ENCODE measurements around the gene CECR2. TPM values are rescaled to one million over a fixed set of nuclear protein-coding genes. Genes with fewer than 3 reads are reported as not detected.

Gene CECR2
- total and polyA plus RNA-seq, 12 donors: 1.1 to 9.1 (median 6.3) TPM

DNA sequence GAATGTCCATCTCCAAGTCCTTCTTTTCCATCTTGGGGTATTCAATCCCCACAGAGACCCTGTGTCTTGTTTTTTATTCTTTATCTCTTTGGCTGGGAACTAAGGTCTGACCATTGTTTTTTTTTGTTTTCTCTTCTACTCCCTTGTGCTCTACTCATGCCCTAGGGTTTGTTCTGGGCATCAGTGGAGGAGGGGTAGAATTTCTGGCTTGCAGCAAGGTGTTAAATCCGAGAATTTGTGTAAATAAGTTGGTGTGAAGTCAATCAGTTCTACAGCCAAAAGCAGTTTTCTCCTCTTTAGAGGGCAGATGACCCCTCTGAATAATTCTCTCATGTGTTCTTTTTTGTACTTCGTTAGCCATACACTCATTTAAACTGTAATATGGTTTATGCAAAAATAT is 10.7 kb downstream of the CECR2 start:
- Histone ChIP-seq H3K9me3 (peaks cover 0 to 14% (median 6%) of the 10 kb centered on the region in 11 donors), H3K27ac (peak overlapping the region in 4 of 10 donors; percentile 9 to 58 (median 40)), H3K4me1 (peaks cover 0 to 36% (median 26%) of the 10 kb centered on the region in 9 donors), H3K27me3 (no peaks in the 10 kb centered on the region), H3K36me3 (no peaks in the 10 kb centered on the region), H3K4me3 (no peak overlapping the region)
- DNase-seq (no peak), ATAC-seq (no peak)
- TF ChIP-seq CTCF (IDR thresholded peaks at IDR 0.05): no peak
- WGBS, 2 donors: 60 to 64% methylated on average over 2 of the region's 2 CpGs
- intact Hi-C loops (cut with DNase I): loop anchor here in 2 of 10 donors (10.0 kb wide), 3 partner anchors 95 to 185 kb away; no protein-coding TSS in a partner anchor

DNA sequence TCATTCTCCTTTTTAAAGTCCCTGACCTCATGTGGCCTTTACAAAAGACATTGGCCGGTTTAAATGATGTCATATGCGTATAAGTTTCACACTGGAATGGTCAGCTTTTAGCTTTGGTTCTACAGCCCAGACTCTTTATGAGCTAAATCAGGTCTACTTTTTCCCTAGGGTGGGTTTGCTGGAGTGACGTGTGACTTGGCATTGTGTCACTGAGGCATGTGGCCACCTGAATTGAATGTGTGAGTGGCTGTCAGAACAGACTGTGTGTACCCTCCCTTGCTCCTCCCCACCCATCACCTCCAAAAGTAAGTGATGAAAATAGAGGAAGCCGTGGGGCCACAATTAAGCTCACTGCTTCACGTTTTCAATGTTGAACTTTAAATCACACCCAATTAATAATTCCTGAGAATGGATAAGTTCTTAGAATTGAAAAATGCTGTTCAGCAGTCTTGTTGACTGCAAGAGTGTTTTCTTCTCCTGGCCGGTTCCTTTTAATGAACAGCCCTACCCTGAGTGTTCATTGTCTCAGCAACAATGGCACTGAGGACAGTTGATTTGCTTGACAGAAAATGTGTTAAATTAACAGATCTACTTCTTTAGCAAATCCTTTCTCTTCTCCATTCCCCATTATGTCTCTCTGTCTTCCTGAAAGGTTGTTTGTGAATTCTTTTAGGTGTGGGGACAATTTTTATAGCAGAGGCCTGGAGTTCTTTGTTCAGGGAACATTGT is 11.3 kb downstream of the CECR2 start:
- peaks cover 0 to 34% (median 26%) of the 10 kb centered on the region in 9 donors for H3K4me1 ChIP-seq
- intact Hi-C loops (cut with DNase I): no loop called here
- no peaks in the 10 kb centered on the region for H3K27me3 ChIP-seq
- TF ChIP-seq CTCF (IDR thresholded peaks at IDR 0.05): no peak
- H3K27ac ChIP-seq: peak overlapping the region in 4 of 10 donors; percentile 9 to 58 (median 26)
- no peaks in the 10 kb centered on the region for H3K36me3 ChIP-seq
- peak in 3 of 8 donors; percentile 34 to 88 (median 43) for ATAC-seq
- WGBS, 2 donors: 40 to 43% methylated on average over 6 of the region's 6 CpGs
- no peak for DNase-seq
- H3K4me3 ChIP-seq: no peak overlapping the region
- H3K9me3 ChIP-seq: peaks cover 0 to 17% (median 7%) of the 10 kb centered on the region in 11 donors

GRCh38 chr22:17381192-17381913 is 12.1 kb downstream of the CECR2 start:
- no peaks in the 10 kb centered on the region for H3K36me3 ChIP-seq
- peaks cover 0 to 17% (median 7%) of the 10 kb centered on the region in 11 donors for H3K9me3 ChIP-seq
- H3K27me3 ChIP-seq: no peaks in the 10 kb centered on the region
- intact Hi-C loops (cut with DNase I): no loop called here
- H3K27ac ChIP-seq: no peak overlapping the region
- H3K4me3 ChIP-seq: no peak overlapping the region
- DNase-seq (no peak), ATAC-seq (peak in 1 of 8 donors; percentile 74)
- TF ChIP-seq CTCF (IDR thresholded peaks at IDR 0.05): no peak
- H3K4me1 ChIP-seq: peaks cover 0 to 26% (median 21%) of the 10 kb centered on the region in 9 donors
- 74 to 76% methylated on average over 12 of the region's 12 CpGs for WGBS, 2 donors

DNA sequence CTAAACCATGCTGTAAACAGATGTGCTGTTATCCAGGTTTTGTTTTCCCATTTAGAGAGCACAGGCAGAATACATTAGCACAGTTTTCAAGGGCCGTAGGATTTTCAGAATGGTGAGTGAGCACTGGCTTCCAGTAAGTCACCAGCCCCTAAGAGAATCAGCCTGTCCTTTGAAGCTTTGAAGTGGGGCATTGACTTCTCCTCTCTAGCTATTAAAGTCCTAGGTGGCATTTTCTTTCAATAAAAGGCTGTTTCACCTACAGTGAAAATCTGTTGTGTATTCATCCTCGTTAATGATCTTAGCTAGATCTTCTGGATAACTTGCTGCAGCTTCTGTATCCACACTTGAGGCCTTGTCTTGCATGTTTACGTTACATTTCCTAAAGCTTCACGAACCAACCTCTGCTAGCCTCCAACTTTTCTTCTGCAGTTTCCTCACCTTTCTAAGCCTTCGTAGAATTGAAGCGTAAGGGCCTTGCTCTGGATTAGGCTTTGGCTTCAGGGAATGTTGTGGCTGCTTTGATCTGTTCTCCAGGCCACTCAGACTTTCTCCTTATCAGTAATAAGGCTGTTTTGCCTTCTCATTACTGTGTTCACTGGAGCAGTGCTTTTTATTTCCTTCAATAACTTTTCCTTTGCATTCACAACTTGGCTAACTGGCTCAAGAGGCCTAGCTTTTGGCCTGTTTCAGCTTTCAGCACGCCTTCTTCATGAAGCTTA is 15.5 kb downstream of the CECR2 start:
- H3K27me3 ChIP-seq: no peaks in the 10 kb centered on the region
- 91 to 94% methylated on average over 7 of the region's 7 CpGs for WGBS, 2 donors
- ATAC-seq (no peak), DNase-seq (no peak)
- no peak overlapping the region for H3K4me3 ChIP-seq
- H3K9me3 ChIP-seq: peaks cover 0 to 17% (median 7%) of the 10 kb centered on the region in 11 donors
- H3K4me1 ChIP-seq: peaks cover 0 to 13% (median 9%) of the 10 kb centered on the region in 9 donors
- intact Hi-C loops (cut with DNase I): no loop called here
- H3K36me3 ChIP-seq: no peaks in the 10 kb centered on the region
- no peak overlapping the region for H3K27ac ChIP-seq
- no peak for TF ChIP-seq CTCF (IDR thresholded peaks at IDR 0.05)
